ENCODE data around the gene ZNF22.

DNA sequence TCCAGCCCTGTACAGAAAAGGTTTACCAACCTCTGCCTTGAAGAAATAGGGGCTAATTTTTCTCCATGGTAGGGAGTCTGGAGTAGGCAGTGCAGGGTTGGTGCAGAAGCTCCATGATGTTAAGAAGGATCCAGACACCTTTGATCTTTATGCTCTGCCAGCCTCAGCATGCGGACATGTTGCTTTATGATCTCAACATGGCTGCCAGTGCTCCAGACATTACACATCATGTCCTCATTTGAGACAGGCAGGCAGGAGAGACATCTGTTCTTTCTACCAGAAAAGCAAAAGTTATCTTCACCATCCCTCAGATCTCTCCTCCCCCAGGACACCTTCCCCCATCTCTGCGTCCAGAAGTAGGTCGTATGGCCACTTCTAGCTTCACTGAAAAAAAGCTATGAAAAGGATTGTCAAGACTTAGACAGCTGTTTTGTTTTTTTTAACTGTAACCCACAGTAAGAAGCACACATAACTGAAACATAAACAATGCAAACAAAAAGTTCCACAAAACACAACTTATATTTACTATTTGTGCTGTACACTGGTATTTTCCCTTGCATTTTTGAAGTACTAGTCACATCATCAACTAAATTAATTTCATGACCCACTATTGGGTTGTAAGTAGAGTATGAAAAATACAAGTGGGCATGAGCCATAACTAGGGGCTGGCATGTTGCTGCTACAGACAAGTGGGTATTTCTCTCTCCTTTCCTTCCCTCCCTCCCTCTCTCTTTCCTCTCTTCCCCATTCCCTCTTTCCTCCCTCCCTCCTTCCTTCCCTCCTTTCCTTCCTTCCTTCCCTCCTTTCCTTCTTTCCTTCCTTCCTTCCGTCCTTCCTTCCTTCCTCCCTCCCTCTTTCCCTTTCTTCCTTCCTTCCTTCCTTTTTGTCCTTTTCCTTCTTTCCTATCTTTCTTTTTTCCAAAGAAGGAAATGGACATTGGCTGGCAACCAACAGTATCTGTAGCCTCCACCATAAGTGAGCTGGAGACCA is 43.7 kb upstream of the ZNF22 start:
- TF ChIP-seq, protein P1, sequence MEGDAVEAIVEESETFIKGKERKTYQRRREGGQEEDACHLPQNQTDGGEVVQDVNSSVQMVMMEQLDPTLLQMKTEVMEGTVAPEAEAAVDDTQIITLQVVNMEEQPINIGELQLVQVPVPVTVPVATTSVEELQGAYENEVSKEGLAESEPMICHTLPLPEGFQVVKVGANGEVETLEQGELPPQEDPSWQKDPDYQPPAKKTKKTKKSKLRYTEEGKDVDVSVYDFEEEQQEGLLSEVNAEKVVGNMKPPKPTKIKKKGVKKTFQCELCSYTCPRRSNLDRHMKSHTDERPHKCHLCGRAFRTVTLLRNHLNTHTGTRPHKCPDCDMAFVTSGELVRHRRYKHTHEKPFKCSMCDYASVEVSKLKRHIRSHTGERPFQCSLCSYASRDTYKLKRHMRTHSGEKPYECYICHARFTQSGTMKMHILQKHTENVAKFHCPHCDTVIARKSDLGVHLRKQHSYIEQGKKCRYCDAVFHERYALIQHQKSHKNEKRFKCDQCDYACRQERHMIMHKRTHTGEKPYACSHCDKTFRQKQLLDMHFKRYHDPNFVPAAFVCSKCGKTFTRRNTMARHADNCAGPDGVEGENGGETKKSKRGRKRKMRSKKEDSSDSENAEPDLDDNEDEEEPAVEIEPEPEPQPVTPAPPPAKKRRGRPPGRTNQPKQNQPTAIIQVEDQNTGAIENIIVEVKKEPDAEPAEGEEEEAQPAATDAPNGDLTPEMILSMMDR (conservative IDR thresholded peaks at IDR 0.05): no peak
- no peak for TF ChIP-seq EZH2 (IDR thresholded peaks at IDR 0.05; ENCODE audit: low read depth)

All from PC-9 (cell line).